NCI-H1930 (cell line): ENCODE measurements around the gene PEX14.
"Not testable (repeated sequence)": the region's sequence is repeated elsewhere in the genome, so short reads cannot be mapped to it uniquely, and the experiment has no call there.

Source experiments
- DNase-seq, 2 experiments: peaks; one replicate each; lab custom pipeline; 2025; lab: John Stamatoyannopoulos, UW

Gene PEX14

GRCh38 chr1:10494754-10495474, 20.2 kb downstream of the PEX14 start:
- peak; percentile 10 to 48 for DNase-seq

GRCh38 chr1:10495475-10495817, 20.7 kb downstream of the PEX14 start:
- DNase-seq = no peak

GRCh38 chr1:10495952-10496351, 21.2 kb downstream of the PEX14 start:
- no peak for DNase-seq

- no peak for DNase-seq
Measured at GRCh38 chr1:10497109-10497508, 22.4 kb downstream of the PEX14 start.

- DNase-seq = no peak
Measured at GRCh38 chr1:10498231-10498630, 23.5 kb downstream of the PEX14 start.

GRCh38 chr1:10502206-10502605, 27.5 kb downstream of the PEX14 start:
- no peak for DNase-seq

GRCh38 chr1:10504249-10504648, 29.5 kb downstream of the PEX14 start:
- DNase-seq = no peak

- not testable (repeated sequence) for DNase-seq
Measured at GRCh38 chr1:10506046-10506676, 31.4 kb downstream of the PEX14 start.

GRCh38 chr1:10506677-10507047, 31.9 kb downstream of the PEX14 start:
- no peak for DNase-seq

GRCh38 chr1:10507111-10507879, 32.5 kb downstream of the PEX14 start:
- DNase-seq = peak; percentile 59 to 62

- DNase-seq = no peak
Measured at GRCh38 chr1:10508511-10508951, 33.8 kb downstream of the PEX14 start.

GRCh38 chr1:10509809-10510509, 35.2 kb downstream of the PEX14 start:
- DNase-seq = no peak

- DNase-seq = no peak
Measured at GRCh38 chr1:10510520-10511493, 36.1 kb downstream of the PEX14 start.

GRCh38 chr1:10511494-10511885, 36.7 kb downstream of the PEX14 start:
- DNase-seq = no peak

- no peak for DNase-seq
Measured at GRCh38 chr1:10513199-10513598, 38.4 kb downstream of the PEX14 start.

GRCh38 chr1:10514490-10515235, 39.9 kb downstream of the PEX14 start:
- peak; percentile 25 to 51 for DNase-seq

GRCh38 chr1:10515301-10515975, 40.7 kb downstream of the PEX14 start:
- DNase-seq = no peak

- DNase-seq = no peak
Measured at GRCh38 chr1:10515976-10516750, 41.4 kb downstream of the PEX14 start.
